ENCODE data around the gene GNB1L. TPM values are rescaled to one million over a fixed set of nuclear protein-coding genes. Genes with fewer than 3 reads are reported as not detected.

The GNB1L gene
- total RNA-seq, 1 donor from 2014 or later: 7.8 TPM

DNA sequence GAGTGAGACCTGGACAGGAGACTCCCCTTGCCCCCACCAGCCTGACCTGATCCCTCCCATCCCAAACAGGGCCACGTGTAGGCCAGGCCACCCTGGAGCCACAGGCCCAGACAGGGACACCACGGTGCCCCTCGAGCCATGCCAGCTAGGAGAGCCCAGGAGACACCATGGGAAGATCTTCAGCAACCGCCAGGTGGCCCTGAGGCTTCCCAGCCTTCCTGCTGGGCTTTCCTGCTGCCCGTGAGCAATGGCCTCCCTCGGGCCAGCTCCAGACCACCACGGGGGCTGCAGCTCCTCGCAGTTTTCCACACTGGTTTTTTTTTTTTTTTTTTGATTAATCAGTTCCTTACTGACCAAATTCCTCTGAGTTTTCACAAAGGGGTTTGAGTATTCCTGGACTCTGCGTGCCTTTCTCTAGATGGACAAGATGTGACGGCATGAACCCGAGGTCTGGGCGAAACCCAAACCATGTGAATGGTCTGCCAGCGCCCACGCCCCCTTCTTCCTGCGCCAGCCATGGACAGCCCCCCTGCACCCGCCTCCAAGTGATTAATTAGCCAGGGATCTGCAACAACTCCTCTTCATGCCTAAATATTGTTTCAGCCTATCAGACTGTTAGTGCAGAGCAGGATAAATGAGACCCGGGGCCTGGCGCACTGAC is 53.2 kb downstream of the GNB1L start:
- Histone ChIP-seq H3K9me3 (no peaks in the 10 kb centered on the region), H3K27me3 (no peaks in the 10 kb centered on the region), H3K4me1 (no peaks in the 10 kb centered on the region), H3K4me3 (no peak overlapping the region), H3K27ac (no peak overlapping the region), H3K36me3 (no peaks in the 10 kb centered on the region)
- ATAC-seq: no peak
- intact Hi-C loops (cut with DNase I): no loop called here
- DNase-seq: no peak
- TF ChIP-seq, protein P1, sequence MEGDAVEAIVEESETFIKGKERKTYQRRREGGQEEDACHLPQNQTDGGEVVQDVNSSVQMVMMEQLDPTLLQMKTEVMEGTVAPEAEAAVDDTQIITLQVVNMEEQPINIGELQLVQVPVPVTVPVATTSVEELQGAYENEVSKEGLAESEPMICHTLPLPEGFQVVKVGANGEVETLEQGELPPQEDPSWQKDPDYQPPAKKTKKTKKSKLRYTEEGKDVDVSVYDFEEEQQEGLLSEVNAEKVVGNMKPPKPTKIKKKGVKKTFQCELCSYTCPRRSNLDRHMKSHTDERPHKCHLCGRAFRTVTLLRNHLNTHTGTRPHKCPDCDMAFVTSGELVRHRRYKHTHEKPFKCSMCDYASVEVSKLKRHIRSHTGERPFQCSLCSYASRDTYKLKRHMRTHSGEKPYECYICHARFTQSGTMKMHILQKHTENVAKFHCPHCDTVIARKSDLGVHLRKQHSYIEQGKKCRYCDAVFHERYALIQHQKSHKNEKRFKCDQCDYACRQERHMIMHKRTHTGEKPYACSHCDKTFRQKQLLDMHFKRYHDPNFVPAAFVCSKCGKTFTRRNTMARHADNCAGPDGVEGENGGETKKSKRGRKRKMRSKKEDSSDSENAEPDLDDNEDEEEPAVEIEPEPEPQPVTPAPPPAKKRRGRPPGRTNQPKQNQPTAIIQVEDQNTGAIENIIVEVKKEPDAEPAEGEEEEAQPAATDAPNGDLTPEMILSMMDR (IDR thresholded peaks at IDR 0.05): no peak

DNA sequence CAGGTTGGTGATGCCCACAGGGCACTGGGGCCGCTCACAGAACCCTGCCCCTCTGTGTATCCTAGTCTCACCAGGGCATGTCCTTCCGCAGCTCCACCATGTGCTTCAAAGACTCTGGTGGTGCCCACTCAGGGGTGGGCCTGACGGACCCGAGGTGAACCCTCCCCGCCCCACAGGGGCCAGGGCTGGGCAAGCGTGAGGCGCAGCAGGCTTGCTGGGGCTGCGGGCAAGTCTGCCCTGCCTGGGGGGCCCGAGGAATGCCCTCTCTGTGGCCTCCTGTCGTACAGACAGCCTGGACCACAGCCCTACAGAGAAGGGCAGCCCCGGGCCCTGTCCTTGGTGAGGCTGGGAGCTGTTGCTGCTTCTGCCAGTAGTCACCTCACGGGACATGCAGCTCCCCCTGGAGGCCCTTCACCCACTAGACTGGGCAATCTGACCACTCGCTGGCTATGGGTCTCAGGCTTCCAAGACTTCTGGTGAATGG is 53.9 kb downstream of the GNB1L start:
- DNase-seq (no peak), ATAC-seq (peak; percentile 8)
- intact Hi-C loops (cut with DNase I): no loop called here
- no peaks in the 10 kb centered on the region for H3K9me3 ChIP-seq
- TF ChIP-seq, protein P1 (IDR thresholded peaks at IDR 0.05): no peak
- H3K27me3 ChIP-seq: no peaks in the 10 kb centered on the region
- no peaks in the 10 kb centered on the region for H3K4me1 ChIP-seq
- no peak overlapping the region for H3K4me3 ChIP-seq
- H3K27ac ChIP-seq: no peak overlapping the region
- H3K36me3 ChIP-seq: no peaks in the 10 kb centered on the region

DNA sequence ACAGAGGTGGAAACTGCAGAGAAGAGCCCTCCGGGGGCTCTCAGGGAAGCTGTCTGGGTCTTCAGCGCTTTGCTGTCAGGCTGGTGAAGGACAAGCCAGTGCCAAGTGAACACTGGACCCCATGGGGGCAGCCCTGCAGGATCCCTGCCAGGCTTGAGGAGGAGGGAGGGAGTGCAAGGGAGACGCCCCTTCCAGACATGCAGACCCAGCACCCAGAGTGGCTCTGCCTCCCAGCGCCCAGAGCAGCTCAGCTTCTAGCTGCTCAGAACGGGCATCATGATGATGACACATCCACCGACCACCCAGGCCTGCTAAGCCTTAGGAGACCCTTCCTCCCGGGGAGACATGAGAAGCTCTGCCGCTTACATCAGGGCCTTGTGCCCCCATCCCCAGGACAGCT is 54.4 kb downstream of the GNB1L start:
- H3K4me3 ChIP-seq: no peak overlapping the region
- intact Hi-C loops (cut with DNase I): no loop called here
- DNase-seq (no peak), ATAC-seq (no peak)
- H3K27me3 ChIP-seq: no peaks in the 10 kb centered on the region
- TF ChIP-seq, protein P1 (IDR thresholded peaks at IDR 0.05): no peak
- no peaks in the 10 kb centered on the region for H3K36me3 ChIP-seq
- H3K27ac ChIP-seq: no peak overlapping the region
- no peaks in the 10 kb centered on the region for H3K9me3 ChIP-seq
- H3K4me1 ChIP-seq: no peaks in the 10 kb centered on the region

DNA sequence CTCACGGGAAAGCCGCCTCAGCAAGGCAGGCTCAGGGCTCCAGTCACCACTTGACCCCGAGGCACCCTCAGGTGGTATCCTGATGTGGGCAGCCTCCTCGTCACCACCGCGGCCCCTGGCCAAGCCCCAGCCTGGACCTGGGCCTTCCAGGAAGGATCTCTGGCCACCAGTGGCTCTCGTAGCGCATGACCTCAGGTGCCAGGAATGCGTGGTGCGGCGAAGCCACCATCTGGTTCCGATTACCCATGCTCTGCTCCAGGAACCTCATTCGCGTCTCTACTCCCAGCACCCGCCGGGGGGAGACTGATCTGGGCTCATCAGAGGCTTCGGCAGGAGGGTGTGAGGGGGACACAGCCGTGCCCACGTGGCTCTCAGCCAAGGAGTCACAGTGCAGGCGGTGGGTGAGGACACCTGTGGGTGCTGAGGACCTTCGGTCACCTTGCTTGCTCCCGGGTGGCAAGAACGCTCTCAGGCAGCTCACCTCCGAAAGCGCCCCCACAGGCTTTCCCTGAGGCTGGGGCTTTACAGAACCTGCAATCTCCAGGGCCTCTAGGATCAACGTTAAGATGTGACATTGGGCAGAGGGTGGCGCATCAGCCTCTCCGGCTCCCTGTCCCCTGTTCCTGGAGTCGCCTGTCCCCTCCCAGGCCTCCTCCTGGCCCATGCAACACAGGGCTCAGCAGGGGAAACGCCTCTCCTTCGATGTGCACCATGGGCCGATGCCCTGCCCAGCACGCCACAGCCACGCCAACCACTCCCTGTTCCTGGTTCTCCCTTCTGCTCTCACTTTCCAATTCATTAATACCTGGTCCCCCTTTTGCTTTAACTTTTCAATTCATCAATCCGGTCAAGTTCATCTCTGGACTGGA is 55.1 kb downstream of the GNB1L start:
- Histone ChIP-seq H3K27me3 (no peaks in the 10 kb centered on the region), H3K9me3 (no peaks in the 10 kb centered on the region), H3K4me1 (no peaks in the 10 kb centered on the region), H3K27ac (no peak overlapping the region), H3K4me3 (no peak overlapping the region), H3K36me3 (no peaks in the 10 kb centered on the region)
- TF ChIP-seq, protein P1 (IDR thresholded peaks at IDR 0.05): no peak
- intact Hi-C loops (cut with DNase I): no loop called here
- DNase-seq: no peak
- ATAC-seq: no peak

DNA sequence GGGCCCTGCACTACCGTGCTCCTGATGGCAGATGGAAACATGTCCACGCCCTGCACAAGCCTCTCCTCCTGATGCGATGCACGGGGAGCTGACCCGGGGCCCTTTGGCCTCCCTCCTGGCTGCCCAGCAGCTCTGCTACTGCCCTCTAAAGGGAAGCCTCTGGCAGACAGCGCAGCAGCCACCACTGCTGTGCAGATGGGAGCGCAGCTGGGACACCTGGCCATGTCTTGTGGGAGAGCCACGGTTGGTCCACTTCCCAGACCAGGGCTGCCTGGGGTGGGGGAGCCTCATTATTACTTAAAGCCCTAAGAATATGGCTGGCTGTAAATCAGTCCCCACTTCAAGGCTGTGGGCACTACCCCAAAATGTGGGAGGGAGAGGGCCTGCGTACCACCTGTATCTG is 55.8 kb downstream of the GNB1L start:
- H3K36me3 ChIP-seq: no peaks in the 10 kb centered on the region
- H3K4me3 ChIP-seq: no peak overlapping the region
- H3K27me3 ChIP-seq: no peaks in the 10 kb centered on the region
- H3K9me3 ChIP-seq: no peaks in the 10 kb centered on the region
- ATAC-seq (no peak), DNase-seq (no peak)
- TF ChIP-seq, protein P1 (IDR thresholded peaks at IDR 0.05): no peak
- H3K27ac ChIP-seq: no peak overlapping the region
- H3K4me1 ChIP-seq: no peaks in the 10 kb centered on the region
- intact Hi-C loops (cut with DNase I): no loop called here

Measured in upper lobe of right lung (tissue), 1 donor.